NCI-H1105 (cell line): Measurements from ENCODE around the gene C7orf33.
"Not testable (repeated sequence)": the region's sequence is repeated elsewhere in the genome, so short reads cannot be mapped to it uniquely, and the experiment has no call there.

Experiments used
- DNase-seq: peaks from one replicate; lab custom pipeline; 2025; lab: John Stamatoyannopoulos, UW

C7orf33 gene, protein sequence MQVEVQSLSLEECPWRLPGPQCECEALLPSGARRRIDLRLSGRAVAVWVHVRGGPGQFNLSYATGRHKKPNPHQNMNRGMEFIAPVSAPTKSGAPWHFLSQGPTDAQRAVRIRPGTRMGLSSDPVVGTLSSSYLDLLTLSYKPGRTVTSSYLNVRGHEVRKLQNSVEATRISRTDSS

DNA sequence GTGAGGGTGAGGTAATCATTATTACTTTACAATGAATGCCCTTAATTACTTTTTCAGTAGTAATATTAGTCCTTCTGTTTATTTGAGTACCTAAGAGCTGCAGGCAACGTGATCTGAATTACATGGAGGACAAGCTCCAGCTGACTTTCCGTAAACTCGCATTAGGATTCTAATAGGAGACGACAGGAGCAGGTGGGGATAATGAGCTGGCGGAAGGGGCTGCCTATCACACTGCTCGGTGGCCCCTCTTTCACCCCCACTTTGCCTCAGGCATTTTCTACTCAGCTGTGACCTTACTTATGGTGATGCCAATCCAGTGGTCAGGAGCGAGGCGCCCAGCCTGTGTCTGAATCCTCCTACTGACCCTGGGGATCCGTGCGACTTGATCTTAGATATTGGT lies at the start of gene C7orf33:
Gene C7orf33, plus strand, starts transcription at position 296 of the 400 bp plus-strand sequence. CDS start 160 bp downstream, outside the sequence.
- no peak for DNase-seq

DNA sequence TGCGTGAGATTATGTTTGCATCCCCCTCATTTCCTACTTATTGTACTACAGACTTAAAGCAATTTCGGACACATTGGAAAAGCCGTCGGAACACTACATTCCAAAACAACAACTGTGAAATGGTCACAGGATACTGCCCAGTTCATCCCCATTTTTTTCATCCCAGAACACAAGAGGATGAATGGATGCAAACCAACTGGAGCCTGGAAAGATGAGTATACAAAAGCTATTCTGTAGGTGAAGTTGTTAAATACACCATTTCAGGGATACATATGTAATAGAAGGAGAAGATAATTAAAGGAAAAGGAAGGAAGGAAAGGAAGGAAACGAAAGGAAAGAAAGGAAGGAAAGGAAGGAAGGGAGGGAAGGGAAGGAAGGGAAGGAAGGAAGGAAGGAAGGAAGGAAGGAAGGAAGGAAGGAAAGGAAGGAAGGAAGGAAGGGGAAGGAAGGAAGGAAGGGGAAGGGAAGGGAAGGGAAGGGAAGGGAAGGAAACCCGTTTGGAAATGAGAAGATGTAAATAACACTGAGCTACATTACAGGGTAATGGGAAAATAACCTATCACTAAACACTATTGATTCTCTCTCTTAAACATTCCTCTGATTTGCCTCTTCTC lies 48.6 kb upstream of the C7orf33 start:
- no peak for DNase-seq

DNA sequence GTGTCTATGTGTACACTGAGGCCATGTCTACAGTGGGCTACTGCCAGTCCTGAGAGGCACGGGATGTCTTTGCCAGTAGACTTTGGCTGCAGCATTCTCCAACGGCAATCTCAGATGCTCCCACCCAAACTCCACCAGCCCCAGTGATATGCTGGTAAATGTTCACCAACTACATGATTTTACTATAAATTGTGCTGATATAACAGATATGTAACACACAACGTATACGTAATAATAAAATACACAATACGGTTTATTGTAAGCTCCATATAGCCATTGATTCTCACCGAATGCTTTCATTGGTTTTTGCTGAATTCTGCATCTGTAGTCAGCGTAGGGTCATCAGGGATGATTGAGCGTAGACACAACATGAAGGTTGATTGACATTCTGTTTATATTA lies 47.3 kb upstream of the C7orf33 start:
- no peak for DNase-seq

DNA sequence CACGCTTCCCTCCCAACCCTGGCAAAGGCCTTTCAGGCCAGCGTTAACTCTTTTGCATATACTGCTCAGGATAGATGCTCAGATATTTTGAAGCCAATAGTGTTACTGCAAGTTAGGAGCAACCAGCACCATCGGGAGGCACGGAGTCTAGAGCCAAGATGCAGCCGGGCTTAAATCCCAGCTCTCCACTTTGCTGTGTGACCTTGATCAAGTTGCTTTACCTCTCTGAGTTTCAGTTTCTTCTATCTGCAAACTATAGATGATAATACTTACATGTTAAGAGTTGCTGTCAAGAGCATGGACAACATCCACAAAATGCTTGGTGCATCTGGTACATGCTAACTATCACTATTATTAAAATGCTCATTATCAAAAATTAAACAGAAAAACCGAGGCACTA lies 45.4 kb upstream of the C7orf33 start:
- DNase-seq = no peak

DNA sequence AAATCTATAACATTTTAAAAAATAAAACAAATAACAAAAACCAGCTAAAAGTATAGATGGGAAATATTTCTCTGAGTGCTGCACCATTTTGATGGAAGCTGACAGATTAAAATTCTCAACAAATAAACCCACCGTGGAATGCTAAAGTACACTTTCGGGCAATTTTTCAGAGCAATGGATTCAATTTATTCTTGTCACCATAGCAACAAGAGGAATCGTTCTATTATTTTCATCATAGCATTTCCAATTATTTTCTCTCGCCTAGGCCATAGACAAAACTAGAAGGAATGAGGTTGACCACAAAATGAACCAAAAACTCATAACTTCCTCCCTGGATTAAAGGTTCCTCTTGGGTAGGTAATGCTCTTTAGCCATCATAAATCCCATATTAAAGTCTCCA lies 44.6 kb upstream of the C7orf33 start:
- DNase-seq = no peak

DNA sequence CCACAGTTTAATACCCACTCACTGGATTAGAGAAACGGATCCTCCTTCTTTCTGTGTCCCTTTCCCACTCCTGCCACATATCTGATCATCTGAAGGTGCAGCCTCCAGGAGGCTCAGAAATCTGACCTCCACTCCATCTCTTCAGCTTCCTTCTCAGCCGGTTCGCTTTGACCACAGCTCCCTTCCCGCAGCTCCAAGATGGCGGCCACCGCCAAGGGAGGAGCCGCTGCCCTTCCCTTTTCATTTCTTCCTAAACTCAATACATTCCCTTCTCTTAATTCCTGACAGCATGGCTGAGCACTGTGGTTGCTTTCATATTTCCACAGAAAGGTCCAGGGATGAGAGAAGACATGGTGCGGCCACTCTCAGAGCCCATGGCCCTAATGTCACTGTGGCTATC lies 43.7 kb upstream of the C7orf33 start:
- DNase-seq = no peak

DNA sequence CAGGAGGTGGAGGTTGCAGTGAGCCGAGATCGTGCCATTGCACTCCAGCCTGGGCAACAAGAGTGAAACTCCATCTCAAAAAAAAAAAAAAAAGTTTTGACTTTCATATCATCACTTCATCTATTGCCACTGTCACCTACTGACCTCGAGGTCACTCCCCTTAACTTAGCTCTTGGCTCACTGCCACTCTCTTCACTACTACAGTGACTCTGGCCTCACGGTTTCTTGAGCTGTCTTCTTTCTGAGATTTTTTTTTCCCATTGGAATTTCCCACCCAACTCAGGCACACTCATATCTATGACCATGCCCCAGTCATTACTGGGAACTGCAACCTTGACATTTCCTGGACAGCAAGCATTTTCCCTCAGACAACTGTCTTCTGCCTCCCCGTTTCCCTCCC lies 42.6 kb upstream of the C7orf33 start:
- no peak for DNase-seq

DNA sequence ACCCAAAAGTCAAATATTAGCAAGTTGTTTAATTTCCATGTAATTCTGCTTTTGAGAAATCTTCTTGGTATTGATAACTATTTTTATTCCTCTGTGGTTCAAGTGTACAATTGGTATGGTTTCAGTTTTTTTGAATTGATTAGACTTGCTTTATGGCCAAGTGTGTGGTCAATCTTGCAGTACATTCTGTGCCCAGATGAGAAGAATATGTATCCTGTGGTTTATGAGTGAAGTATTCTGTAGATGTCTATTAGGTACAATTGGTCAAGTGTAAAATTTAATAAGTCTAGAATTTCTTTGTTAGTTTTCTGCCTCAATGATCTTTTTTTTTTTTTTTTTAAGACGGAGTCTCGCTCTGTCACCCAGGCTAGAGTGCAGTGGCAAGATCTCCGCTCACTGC lies 36.6 kb upstream of the C7orf33 start:
- no peak for DNase-seq

DNA sequence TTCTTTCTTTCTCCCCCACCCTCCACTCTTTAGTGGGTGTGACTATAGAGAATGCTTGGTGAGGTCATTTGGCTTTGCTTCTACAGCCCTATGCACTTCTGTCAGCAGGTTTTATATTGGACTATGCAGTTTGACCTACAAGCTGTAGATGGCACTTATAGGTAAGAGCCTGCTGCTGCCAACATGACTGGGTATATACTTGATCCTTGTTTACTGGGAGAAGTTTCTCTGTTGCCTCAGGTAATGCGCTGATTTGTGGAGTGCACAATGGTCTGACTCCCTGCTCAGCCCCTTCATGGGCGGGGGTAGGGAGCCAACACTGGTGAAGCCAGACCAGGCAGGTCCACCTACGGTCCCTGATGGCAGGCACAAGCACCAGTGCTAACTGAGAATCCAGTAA lies 33.7 kb upstream of the C7orf33 start:
- DNase-seq = no peak

DNA sequence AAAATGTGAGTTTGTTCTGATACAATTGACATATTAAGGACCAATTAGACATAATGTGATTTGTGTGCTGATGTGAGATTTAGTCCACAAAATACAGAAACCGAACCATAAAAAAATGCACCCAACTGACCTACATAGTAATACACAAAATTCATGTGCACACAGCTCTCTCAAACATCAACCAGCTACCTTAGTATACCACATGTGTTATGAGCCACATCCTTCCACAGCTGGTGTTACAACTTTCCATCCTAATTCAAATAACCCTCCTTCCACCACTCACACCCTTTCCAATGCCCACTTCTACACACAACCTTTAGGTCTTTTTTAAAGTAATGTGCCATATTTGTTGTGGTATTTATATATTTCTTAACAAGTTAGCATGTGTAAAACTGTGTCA lies 31.7 kb upstream of the C7orf33 start:
- DNase-seq = no peak

DNA sequence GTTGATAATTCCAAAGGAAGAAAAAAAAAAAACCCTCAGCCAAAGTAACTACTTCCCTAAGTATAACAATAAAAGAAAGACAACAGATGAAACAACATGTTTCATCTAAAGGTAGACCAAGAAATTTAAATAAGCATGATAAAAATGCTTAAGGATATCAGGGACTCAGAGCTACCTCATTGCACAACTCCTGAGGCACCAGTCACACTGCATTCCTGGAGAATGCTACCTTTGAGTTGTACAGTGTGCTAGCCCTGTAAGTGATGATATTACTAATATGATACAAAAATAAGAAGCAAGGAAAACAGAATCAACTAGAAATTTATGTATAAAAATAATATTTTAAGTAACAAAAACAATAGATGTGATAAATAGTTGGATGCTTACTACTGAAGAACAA lies 29.5 kb upstream of the C7orf33 start:
- DNase-seq = no peak

DNA sequence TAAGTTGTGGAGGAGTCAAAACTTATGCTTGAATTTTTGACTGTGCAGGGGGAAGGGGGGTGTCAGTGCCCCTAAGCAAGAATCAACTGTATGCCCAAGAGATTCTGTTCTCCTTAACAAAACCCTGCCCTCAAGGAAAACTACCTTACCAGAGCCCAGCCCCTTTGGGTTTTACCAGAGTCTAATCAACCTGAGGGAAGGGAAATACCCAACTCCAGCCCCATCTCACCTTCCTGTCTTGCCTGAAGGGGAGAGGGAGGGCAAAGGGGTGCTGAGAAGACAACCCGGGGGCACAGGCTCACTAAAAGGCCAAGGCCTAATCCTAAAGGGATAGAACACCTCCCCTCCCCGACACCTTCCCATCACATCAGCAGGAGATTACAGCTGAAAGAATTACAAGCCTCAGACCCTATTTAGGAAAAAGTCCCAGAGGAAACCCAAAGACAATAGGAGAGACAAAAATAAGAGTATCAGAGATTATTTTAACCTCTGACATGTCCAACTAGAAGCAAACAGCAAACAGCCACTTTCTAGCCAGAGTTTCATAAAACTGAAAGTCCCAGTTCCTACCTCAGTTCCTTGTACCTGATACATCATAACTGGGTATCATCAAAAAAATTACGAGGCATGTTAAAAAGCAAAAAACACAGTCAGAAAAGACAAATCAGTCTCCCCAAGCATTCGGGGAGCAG lies 26.8 kb upstream of the C7orf33 start:
- no peak for DNase-seq

DNA sequence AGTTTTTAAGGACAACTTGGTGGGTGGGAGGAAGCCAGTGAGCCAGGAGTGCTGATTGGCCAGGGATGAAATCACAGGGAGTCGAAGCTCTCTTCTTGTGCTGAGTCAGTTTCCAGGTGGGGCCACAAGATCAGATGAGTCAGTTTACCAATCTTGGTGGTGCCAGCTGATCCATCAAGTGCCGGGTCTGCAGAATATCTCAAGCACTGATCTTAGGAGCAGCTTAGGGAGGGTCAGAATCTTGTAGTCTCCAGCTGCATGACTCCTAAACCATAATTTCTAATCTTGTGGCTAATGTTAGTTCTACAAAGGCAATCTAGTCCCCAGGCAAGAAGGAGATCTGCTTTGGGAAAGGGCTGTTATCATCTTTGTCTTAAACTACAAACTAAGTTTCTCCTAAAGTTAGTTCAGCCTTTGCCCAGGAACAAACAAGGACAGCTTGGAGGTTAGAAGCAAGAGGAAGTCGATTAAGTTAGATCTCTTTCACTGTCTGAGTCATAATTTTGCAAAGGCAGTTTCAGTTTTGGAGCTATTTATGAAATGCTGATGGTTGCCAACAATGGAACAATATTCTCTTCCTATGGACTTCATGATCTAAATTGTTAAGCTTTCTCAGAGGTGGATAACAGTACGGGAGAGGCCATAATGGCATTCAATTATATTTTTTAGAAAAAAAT lies 26.2 kb upstream of the C7orf33 start:
- DNase-seq = not testable (repeated sequence)

DNA sequence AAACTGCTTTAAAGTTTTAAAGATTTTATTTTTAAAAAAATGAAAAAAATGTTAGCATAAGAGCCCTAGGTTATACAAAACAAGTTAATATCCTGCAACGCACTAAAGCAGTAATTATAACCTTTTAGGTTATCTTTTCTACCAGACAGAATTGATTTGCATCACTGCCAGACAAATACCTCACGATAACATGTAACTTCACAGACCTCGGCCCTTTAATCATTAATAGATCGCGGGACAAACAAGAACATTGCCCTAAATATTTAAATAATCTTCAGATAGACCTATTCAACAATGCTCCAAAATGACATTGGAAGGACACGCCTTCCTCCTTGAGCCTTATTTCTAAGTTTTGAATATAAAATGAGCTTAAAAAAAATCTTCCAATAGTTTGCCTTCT lies 23.8 kb upstream of the C7orf33 start:
- DNase-seq = no peak

DNA sequence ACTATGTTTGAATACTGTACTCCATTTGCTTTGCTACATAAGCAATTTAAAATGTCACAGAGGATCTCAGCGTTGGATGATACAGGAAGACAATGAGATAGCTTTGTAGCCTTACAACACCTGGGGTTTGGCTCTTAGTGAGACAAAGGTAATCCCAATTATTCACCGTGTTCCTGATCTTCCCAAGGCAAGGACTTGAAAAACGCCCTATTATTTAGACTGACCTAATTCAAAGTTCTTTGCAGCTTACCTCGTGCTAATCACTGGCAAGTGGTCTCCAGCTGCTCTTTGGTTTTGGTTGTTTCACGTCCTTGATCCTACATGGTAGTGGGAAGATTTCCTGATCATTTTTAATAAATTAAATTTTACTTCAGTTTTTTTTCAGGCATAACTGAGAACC lies 23.0 kb upstream of the C7orf33 start:
- no peak for DNase-seq

DNA sequence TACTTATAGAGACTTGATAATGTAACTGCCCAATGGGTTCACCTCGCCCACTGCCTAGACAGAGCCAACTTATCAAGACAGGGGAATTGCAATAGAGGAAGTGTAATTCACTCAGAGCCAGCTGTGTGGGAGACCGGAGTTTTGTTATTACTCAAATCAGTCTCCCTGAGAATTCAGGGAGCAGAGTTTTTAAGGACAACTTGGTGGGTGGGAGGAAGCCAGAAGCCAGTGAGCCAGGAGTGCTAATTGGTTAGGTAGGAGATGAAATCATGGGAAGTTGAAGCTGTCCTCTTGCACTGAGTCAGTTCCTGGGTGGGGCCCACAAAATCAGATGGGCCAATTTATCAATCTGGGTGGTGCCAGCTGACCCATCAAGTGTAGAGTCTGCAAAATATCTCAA lies 20.1 kb upstream of the C7orf33 start:
- DNase-seq = no peak

DNA sequence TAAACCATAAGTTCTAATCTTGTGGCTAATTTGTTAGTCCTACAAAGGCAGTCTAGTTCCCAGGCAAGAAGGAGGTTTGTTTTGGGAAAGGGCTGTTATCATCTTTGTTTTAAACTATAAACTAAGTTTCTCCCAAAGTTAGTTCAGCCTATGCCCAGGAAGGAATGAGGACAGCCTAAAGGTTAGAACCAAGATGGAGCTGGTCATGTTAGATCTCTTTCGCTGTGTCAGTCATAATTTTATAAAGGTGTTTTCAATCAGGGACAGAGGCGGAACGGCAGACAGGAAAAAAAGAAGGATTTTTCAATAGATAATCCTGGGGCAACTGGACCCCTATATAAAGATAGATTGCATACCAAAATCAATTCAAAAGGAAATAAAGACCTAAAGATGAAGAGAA lies 19.6 kb upstream of the C7orf33 start:
- DNase-seq = not testable (repeated sequence)

DNA sequence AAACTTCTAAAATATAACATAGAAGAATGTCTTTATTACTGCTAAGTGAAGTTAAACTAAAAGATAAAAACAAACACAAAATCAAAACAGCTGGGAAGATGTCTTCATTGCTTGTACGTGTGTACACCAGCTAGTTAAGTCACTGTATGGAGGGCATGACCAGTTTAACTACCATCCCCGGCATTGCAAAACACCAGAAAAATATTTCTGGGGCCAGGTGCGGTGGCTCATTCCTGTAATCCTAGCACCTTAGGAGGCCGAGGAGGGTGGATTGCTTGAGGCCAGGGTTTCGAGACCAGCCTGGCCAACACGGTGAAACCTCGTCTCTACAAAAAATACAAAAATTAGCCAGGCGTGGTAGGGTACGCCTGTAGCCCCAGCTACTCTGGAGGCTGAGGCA lies 19.2 kb upstream of the C7orf33 start:
- DNase-seq = no peak

DNA sequence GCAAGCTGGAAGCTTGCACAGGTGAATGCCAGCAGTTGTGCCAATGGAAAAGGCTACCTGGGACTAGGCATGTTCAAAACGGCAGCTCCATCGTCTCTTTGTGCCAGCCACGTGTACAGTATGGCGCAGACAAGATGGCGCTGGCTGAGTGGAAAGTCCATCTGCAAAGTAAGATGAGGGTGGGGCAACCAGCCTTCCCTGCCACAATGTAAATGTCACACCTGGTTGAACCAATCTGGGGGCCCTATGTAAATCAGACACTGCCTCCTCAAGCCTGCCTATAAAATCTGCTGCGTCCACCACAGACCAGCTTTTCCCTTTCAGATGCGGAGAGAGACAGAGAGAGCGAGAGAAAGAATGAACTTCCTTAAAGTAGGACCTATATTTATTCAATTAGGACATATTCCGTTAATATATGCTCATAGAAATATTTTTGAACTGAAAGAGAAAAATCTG lies 18.5 kb upstream of the C7orf33 start:
- no peak for DNase-seq

DNA sequence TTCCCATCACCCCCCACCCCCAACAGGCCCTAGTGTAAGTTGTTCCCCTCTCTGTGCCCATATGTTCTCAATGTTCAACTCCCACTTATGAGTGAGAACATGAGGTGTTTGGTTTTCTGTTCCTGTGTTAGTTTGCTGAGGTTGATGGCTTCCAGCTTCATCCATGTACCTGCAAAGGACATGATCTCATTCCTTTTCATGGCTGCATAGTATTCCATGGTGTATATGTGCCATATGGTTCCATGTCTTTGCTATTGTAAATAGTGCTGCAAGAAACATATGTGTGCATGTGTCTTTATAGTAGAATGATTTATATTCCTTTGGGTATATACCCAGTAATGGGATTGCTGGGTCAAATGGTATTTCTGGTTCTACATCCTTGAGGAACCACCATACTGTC lies 17.0 kb upstream of the C7orf33 start:
- not testable (repeated sequence) for DNase-seq

DNA sequence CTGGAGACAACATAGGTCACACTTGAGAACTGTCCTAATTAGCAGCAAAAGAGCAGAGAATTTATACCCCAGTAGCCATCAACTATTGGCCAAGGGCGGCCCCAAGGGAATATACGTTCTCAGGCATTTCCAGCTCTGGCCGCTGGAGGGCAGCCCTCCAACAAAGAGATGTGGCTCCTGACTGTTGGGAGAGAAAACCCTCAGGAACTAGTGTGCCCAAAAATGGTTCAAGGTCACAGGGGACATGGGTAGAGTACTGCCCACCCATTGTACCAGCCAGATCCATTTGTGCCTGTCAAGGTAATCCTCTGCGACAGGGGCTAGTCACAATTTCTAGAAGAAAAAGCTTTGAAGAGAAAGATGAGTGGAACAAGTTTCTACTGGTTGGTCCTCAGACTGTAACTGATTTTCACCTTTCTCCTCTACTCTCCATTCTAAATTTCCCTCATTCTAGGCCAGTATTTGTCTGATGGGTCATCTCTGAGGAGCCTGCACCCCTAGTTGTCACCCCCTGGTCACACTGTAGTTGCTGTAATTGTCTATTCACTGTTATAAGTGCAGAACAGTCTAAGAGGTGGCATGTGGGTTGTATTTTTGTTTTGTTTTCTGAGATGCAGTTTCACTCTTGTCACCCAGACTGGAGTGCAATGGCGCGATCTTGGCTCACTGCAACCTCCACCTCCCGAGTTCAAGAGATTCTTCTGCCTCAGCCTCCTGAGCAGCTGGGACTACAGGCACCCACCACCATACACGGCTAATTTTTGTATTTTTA lies 14.7 kb upstream of the C7orf33 start:
- peak; percentile 56 for DNase-seq

DNA sequence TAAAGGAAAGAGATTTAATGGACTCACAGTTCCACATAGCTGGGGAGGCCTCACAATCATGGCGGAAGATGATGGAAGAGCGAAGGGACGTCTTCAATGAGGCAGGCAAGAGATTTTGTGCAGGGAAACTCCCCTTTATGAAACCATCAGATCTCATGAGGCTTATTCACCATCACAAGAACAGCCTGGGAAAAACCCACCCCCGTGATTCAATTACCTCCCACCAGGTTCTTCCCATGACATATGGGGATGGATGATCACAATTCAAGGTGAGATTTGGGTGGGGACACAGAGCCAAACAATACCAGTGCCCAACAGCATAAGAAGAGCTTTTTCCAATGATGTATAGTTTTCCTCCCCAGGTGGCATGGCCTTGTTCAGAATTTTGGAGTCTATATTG lies 11.2 kb upstream of the C7orf33 start:
- no peak for DNase-seq
